Esophagus muscularis mucosa (tissue), 4 donors: Measurements from ENCODE around the gene MGAM2.

Experiments
- CTCF ChIP-seq, 3 experiments: fragments of 200-600 bp in 2 of 3; fragments of 450-650 bp in 1 of 3; sonication (generic) in 2 of 3; IDR thresholded peaks; one replicate each; pipeline ENCODE4 v1.5.1; 2017 to 2019; ENCODE audit warnings: antibody characterized with exemption in 3 of 3, mild to moderate bottlenecking in 2 of 3, moderate library complexity in 1 of 3
- EP300 ChIP-seq: sonication (generic); formaldehyde crosslinking; IDR thresholded peaks from one replicate; pipeline ENCODE4 v1.6.1; 2017; ENCODE audit warnings: antibody characterized with exemption
- POLR2A ChIP-seq: fragments of 450-650 bp; IDR thresholded peaks from one replicate; pipeline ENCODE4 v1.6.1; 2017; ENCODE audit warnings: antibody characterized with exemption, moderate library complexity, mild to moderate bottlenecking, low read depth

DNA sequence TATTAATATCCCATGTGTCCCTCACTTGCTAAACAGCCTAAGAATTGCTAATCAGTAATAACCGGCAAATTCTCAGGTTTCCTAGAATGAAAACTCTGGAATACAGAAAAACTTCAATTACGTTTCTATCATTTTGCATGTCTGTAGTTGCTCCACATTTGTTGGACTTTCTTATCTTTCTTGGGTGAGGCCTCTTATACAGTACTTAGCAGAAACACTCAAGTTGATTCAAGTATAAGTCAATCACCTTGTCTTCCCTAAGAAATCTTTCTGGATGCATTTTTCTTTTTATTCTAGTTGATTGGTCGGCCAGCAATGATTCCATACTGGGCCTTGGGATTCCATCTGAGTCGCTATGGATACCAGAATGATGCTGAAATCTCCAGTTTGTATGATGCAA, 61.4 kb downstream of the MGAM2 start:
- no peak for TF ChIP-seq CTCF (IDR thresholded peaks at IDR 0.05)
- no peak for TF ChIP-seq EP300
- TF ChIP-seq POLR2A, result no peak
